SK-N-MC (cell line): Measurements from ENCODE around the gene PAMR1.

Experiments
- DNase-seq: peaks from one replicate; pipeline ENCODE4 v3.0.0-alpha.2; 2011; ENCODE audit warnings: low read depth, low spot score
- H3K27ac ChIP-seq: fragments of 200-600 bp; sonication (generic); 2 replicates; pipeline ENCODE4 v1.5.1; 2016; ENCODE audit warnings: mixed run types
- H3K36me3 ChIP-seq: fragments of 200-600 bp; sonication (generic); 2 replicates; pipeline ENCODE4 v1.6.1; 2017; ENCODE audit warnings: antibody characterized with exemption, low read length, mixed read lengths; ENCODE audit not compliant: insufficient read depth
- H3K4me3 ChIP-seq: fragments of 200-600 bp; sonication (generic); 2 replicates; pipeline ENCODE4 v1.5.1; 2016
- H3K9ac ChIP-seq: fragments of 200-600 bp; sonication (generic); 2 replicates; pipeline ENCODE4 v1.8.0; 2017; ENCODE audit warnings: mixed run types, mixed read lengths; ENCODE audit not compliant: insufficient read length
- H3K9me3 ChIP-seq: fragments of 200-600 bp; sonication (generic); 2 replicates; pipeline ENCODE4 v1.6.1; 2017; ENCODE audit warnings: low read depth, mild to moderate bottlenecking, antibody characterized with exemption, low read length, moderate library complexity, mixed read lengths
- EZH2 ChIP-seq: fragments of 200-600 bp; sonication (generic); IDR thresholded peaks from one replicate; pipeline ENCODE4 v1.6.1; 2017; ENCODE audit warnings: antibody characterized with exemption
- FOXP2 ChIP-seq: optimal IDR thresholded peaks from 2 replicates; pipeline ENCODE3; 2011; ENCODE audit warnings: mild to moderate bottlenecking, moderate library complexity; ENCODE audit not compliant: insufficient read depth; ENCODE audit errors: extremely low read length, control extremely low read depth
- POLR2AphosphoS5 ChIP-seq: IDR thresholded peaks from 2 replicates; pipeline ENCODE4 v1.6.1; 2012; ENCODE audit warnings: mild to moderate bottlenecking, low read depth, low read length, borderline replicate concordance

The PAMR1 gene

GRCh38 chr11:35496416-35496815 lies 29.0 kb downstream of the PAMR1 start:
- H3K4me3 ChIP-seq = no peak overlapping the region

GRCh38 chr11:35494957-35495490 lies 30.4 kb downstream of the PAMR1 start:
- TF ChIP-seq POLR2AphosphoS5 = no peak
- TF ChIP-seq EZH2 = no peak
- TF ChIP-seq FOXP2 = no peak
- no peak overlapping the region for H3K9ac ChIP-seq
- no peak overlapping the region for H3K27ac ChIP-seq
- no peaks in the 10 kb centered on the region for H3K36me3 ChIP-seq
- H3K9me3 ChIP-seq = no peaks in the 10 kb centered on the region
- no peak overlapping the region for H3K4me3 ChIP-seq
- no peak for DNase-seq

More at GRCh38 chr11:35496416-35496815, 29.0 kb downstream of the PAMR1 start:
- Histone ChIP-seq H3K9ac (no peak overlapping the region), H3K9me3 (no peaks in the 10 kb centered on the region), H3K36me3 (no peaks in the 10 kb centered on the region), H3K27ac (no peak overlapping the region)
- TF ChIP-seq POLR2AphosphoS5 (no peak), FOXP2 (no peak), EZH2 (no peak)
- no peak for DNase-seq

- H3K9me3 ChIP-seq = no peaks in the 10 kb centered on the region
- no peak overlapping the region for H3K4me3 ChIP-seq
- TF ChIP-seq FOXP2 (no peak), POLR2AphosphoS5 (no peak), EZH2 (no peak)
- no peak overlapping the region for H3K9ac ChIP-seq
- no peaks in the 10 kb centered on the region for H3K36me3 ChIP-seq
- DNase-seq = no peak
- H3K27ac ChIP-seq = no peak overlapping the region
Observed at GRCh38 chr11:35491231-35491871, 34.1 kb downstream of the PAMR1 start.

- no peak overlapping the region for H3K4me3 ChIP-seq
- H3K9ac ChIP-seq = no peak overlapping the region
- no peaks in the 10 kb centered on the region for H3K9me3 ChIP-seq
- no peak overlapping the region for H3K27ac ChIP-seq
- TF ChIP-seq FOXP2 = no peak
- TF ChIP-seq EZH2 = no peak
- no peak for DNase-seq
- no peaks in the 10 kb centered on the region for H3K36me3 ChIP-seq
Observed at GRCh38 chr11:35488117-35488516, 37.3 kb downstream of the PAMR1 start.

- TF ChIP-seq FOXP2 (no peak), EZH2 (no peak), POLR2AphosphoS5 (no peak)
- no peaks in the 10 kb centered on the region for H3K36me3 ChIP-seq
- H3K27ac ChIP-seq = no peak overlapping the region
- no peaks in the 10 kb centered on the region for H3K9me3 ChIP-seq
- no peak overlapping the region for H3K9ac ChIP-seq
- no peak overlapping the region for H3K4me3 ChIP-seq
- peak; percentile 14 for DNase-seq
Observed at GRCh38 chr11:35487532-35488078, 37.8 kb downstream of the PAMR1 start.

- H3K9ac ChIP-seq = no peak overlapping the region
- H3K36me3 ChIP-seq = no peaks in the 10 kb centered on the region
- no peak overlapping the region for H3K4me3 ChIP-seq
- DNase-seq = no peak
- no peak for TF ChIP-seq POLR2AphosphoS5
- TF ChIP-seq FOXP2 = no peak
- TF ChIP-seq EZH2 = no peak
- no peak overlapping the region for H3K27ac ChIP-seq
- H3K9me3 ChIP-seq = no peaks in the 10 kb centered on the region
Observed at GRCh38 chr11:35486934-35487333, 38.5 kb downstream of the PAMR1 start.

GRCh38 chr11:35486446-35486845 lies 39.0 kb downstream of the PAMR1 start:
- TF ChIP-seq EZH2 = no peak
- TF ChIP-seq POLR2AphosphoS5 = no peak
- TF ChIP-seq FOXP2 = no peak
- no peak overlapping the region for H3K27ac ChIP-seq
- no peaks in the 10 kb centered on the region for H3K36me3 ChIP-seq
- H3K9ac ChIP-seq = no peak overlapping the region
- no peak for DNase-seq
- H3K9me3 ChIP-seq = no peaks in the 10 kb centered on the region
- H3K4me3 ChIP-seq = no peak overlapping the region

- no peaks in the 10 kb centered on the region for H3K36me3 ChIP-seq
- H3K4me3 ChIP-seq = no peak overlapping the region
- no peak overlapping the region for H3K27ac ChIP-seq
- H3K9ac ChIP-seq = no peak overlapping the region
- peak; percentile 40 for DNase-seq
- TF ChIP-seq POLR2AphosphoS5 (no peak), FOXP2 (no peak), EZH2 (no peak)
- H3K9me3 ChIP-seq = no peaks in the 10 kb centered on the region
Observed at GRCh38 chr11:35485656-35486322, 39.6 kb downstream of the PAMR1 start.

- TF ChIP-seq POLR2AphosphoS5 (no peak), FOXP2 (no peak), EZH2 (no peak)
- DNase-seq = no peak
- Histone ChIP-seq H3K4me3 (no peak overlapping the region), H3K36me3 (no peaks in the 10 kb centered on the region), H3K9me3 (no peaks in the 10 kb centered on the region), H3K9ac (no peak overlapping the region), H3K27ac (no peak overlapping the region)
Observed at GRCh38 chr11:35484435-35484834, 41.0 kb downstream of the PAMR1 start.
